Activated CD4-positive, alpha-beta memory T cell treated with anti-CD3 and anti-CD28 coated beads, Interleukin-2, amount 10 ng/mL, durations not matched to agents 7 days and 5 days (primary cell): ENCODE results near the gene DNAJB8. TPM values are rescaled to one million over a fixed set of nuclear protein-coding genes. Genes with fewer than 3 reads are reported as not detected.

ENCODE experiments used
- CTCF ChIA-PET: fragments of 350-600 bp; sonication (Branson Sonifier 250); formaldehyde crosslinking; loops from one replicate; lab custom pipeline; 2021; ENCODE audit warnings: antibody characterized with exemption, inconsistent platforms; lab: Charles Lee
- POLR2A ChIA-PET: fragments of 350-600 bp; sonication (Branson Sonifier 250); formaldehyde crosslinking; loops from one replicate; lab custom pipeline; 2021; ENCODE audit warnings: antibody characterized with exemption; lab: Charles Lee
- DNase-seq: peaks from one replicate; pipeline ENCODE4 v3.0.0-alpha.2; 2020
- H3K27ac Mint-ChIP-seq: one replicate; pipeline ENCODE4 v1.8.0; 2021; ENCODE audit warnings: mild to moderate bottlenecking, mixed read lengths
- H3K27me3 Mint-ChIP-seq: one replicate; pipeline ENCODE4 v1.8.0; 2021; ENCODE audit warnings: mixed read lengths
- H3K36me3 Mint-ChIP-seq: one replicate; pipeline ENCODE4 v1.8.0; 2021; ENCODE audit warnings: low read depth, mixed read lengths
- H3K4me1 Mint-ChIP-seq: one replicate; pipeline ENCODE4 v1.8.0; 2021; ENCODE audit warnings: mixed read lengths
- H3K4me3 Mint-ChIP-seq: one replicate; pipeline ENCODE4 v1.8.0; 2021; ENCODE audit warnings: mild to moderate bottlenecking, mixed read lengths
- H3K9me3 Mint-ChIP-seq: one replicate; pipeline ENCODE4 v1.8.0; 2021; ENCODE audit warnings: mixed read lengths
- total RNA-seq, 2 experiments: library from RNA; stranded (reverse); gene quantifications; one replicate each; pipeline ENCODE4 v1.2.3, GENCODE V29; 2021

DNAJB8 gene
- not detected for total RNA-seq

- ChIA-PET POLR2A (interaction anchor here (0.6 kb wide), 1 partner anchor 15 kb away, joined by 3 read pairs; no protein-coding TSS in a partner anchor), CTCF (no interaction called here)
- no peak within 1 kb of the TSS for H3K4me3 Mint-ChIP-seq
- no peak within 1 kb of the TSS for H3K27ac Mint-ChIP-seq
- no peaks in the 10 kb centered on the region for H3K36me3 Mint-ChIP-seq
- peaks cover 24% of the 10 kb centered on the region for H3K27me3 Mint-ChIP-seq
- peaks cover 16% of the 10 kb centered on the region for H3K4me1 Mint-ChIP-seq
- H3K9me3 Mint-ChIP-seq = no peaks in the 10 kb centered on the region
- DNase-seq = peak; percentile 53
Measured at GRCh38 chr3:128466840-128467541, at the start of gene DNAJB8. DNAJB8 (minus strand) TSS chr3:128466890; CDS start chr3:128463245, 3,645 bp downstream.

- ChIA-PET POLR2A (no interaction called here), CTCF (no interaction called here)
- no peak for DNase-seq
- no peak overlapping the region for H3K27ac Mint-ChIP-seq
- H3K9me3 Mint-ChIP-seq = peaks cover 2% of the 10 kb centered on the region
- no peaks in the 10 kb centered on the region for H3K4me1 Mint-ChIP-seq
- H3K4me3 Mint-ChIP-seq = no peak overlapping the region
- H3K27me3 Mint-ChIP-seq = peaks cover 50% of the 10 kb centered on the region
- no peaks in the 10 kb centered on the region for H3K36me3 Mint-ChIP-seq
Measured at GRCh38 chr3:128515967-128516366, 49.3 kb upstream of the DNAJB8 start.

- Mint-ChIP-seq H3K4me1 (no peaks in the 10 kb centered on the region), H3K9me3 (no peaks in the 10 kb centered on the region), H3K36me3 (no peaks in the 10 kb centered on the region), H3K4me3 (no peak overlapping the region), H3K27ac (no peak overlapping the region), H3K27me3 (peaks cover 19% of the 10 kb centered on the region)
- ChIA-PET POLR2A (no interaction called here), CTCF (no interaction called here)
- no peak for DNase-seq
Measured at GRCh38 chr3:128508852-128509251, 42.2 kb upstream of the DNAJB8 start.

- POLR2A ChIA-PET = no interaction called here
- Mint-ChIP-seq H3K27me3 (peaks cover 14% of the 10 kb centered on the region), H3K9me3 (no peaks in the 10 kb centered on the region)
Measured at GRCh38 chr3:128506754-128507153, 40.1 kb upstream of the DNAJB8 start.

DNA sequence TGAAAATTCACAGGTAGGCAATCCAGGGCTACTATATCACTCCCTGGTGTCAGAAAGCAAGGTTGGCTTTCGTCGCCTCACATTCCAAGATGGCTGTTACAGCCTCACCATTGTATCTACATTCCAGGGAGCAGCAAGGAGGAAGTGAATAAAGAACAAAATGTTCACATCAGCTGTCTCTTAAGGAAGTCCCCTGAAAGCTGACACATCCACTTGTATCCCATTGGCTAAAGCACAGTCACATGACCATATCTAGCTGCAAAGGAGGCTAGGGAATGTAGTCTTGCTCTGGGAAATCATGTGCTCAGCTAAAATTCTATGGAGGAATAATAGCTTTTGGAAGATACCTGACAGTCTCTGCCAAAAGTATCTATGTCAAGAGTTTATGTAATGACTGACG is 39.1 kb upstream of the DNAJB8 start:
- POLR2A ChIA-PET = no interaction called here
- no peaks in the 10 kb centered on the region for H3K36me3 Mint-ChIP-seq
- H3K4me3 Mint-ChIP-seq = no peak overlapping the region

More at GRCh38 chr3:128506754-128507153, 40.1 kb upstream of the DNAJB8 start:
- H3K27ac Mint-ChIP-seq = no peak overlapping the region
- no peak overlapping the region for H3K4me3 Mint-ChIP-seq
- H3K36me3 Mint-ChIP-seq = no peaks in the 10 kb centered on the region
- no peak for DNase-seq
- no peaks in the 10 kb centered on the region for H3K4me1 Mint-ChIP-seq
- CTCF ChIA-PET = interaction anchor here (0.6 to 1.3 kb wide), 3 partner anchors 10 to 11 kb away, joined by 3 to 5 read pairs (median 3); no protein-coding TSS in a partner anchor

GRCh38 chr3:128504963-128505730 is 38.5 kb upstream of the DNAJB8 start:
- peaks cover 18% of the 10 kb centered on the region for H3K27me3 Mint-ChIP-seq
- ChIA-PET CTCF (interaction anchor here (0.6 to 1.6 kb wide), 2 partner anchors 79 to 342 kb away, joined by 3 to 4 read pairs; no protein-coding TSS in a partner anchor), POLR2A (no interaction called here)
- no peak for DNase-seq
- no peak overlapping the region for H3K27ac Mint-ChIP-seq
- no peaks in the 10 kb centered on the region for H3K36me3 Mint-ChIP-seq
- H3K9me3 Mint-ChIP-seq = no peaks in the 10 kb centered on the region
- no peak overlapping the region for H3K4me3 Mint-ChIP-seq
- H3K4me1 Mint-ChIP-seq = no peaks in the 10 kb centered on the region

More for the DNA sequence above, 39.1 kb upstream of the DNAJB8 start:
- no peak for DNase-seq
- CTCF ChIA-PET = interaction anchor here (0.6 to 1.6 kb wide), 4 partner anchors 9 to 342 kb away, joined by 3 to 4 read pairs (median 3); no protein-coding TSS in a partner anchor
- peaks cover 15% of the 10 kb centered on the region for H3K27me3 Mint-ChIP-seq
- no peak overlapping the region for H3K27ac Mint-ChIP-seq
- H3K9me3 Mint-ChIP-seq = no peaks in the 10 kb centered on the region
- no peaks in the 10 kb centered on the region for H3K4me1 Mint-ChIP-seq

DNA sequence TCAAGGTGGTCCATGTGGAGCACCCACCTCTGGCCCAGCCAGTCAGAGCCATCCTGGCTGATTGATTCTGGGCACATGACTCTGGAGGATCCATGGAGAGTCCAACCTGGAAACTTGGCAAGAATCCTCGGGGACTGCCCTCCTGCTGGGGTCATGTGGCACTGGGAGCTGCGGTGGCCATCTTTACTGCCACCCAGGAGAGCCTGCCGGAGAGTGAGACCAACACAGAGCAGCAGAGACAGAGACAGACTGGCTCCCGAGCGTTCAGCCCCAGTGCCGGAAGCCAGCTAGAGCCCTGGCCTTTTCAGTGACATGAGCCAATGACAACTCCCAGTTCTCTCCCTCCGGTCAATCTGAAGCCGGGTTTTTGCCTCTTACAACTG is 37.8 kb upstream of the DNAJB8 start:
- H3K4me3 Mint-ChIP-seq = no peak overlapping the region
- H3K27me3 Mint-ChIP-seq = peaks cover 23% of the 10 kb centered on the region
- CTCF ChIA-PET = interaction anchor here (1.6 kb wide), 1 partner anchor 80 kb away, joined by 3 read pairs; no protein-coding TSS in a partner anchor
- H3K27ac Mint-ChIP-seq = no peak overlapping the region
- no peak for DNase-seq
- H3K4me1 Mint-ChIP-seq = no peaks in the 10 kb centered on the region
- H3K36me3 Mint-ChIP-seq = no peaks in the 10 kb centered on the region
- H3K9me3 Mint-ChIP-seq = no peaks in the 10 kb centered on the region
- POLR2A ChIA-PET = no interaction called here

DNA sequence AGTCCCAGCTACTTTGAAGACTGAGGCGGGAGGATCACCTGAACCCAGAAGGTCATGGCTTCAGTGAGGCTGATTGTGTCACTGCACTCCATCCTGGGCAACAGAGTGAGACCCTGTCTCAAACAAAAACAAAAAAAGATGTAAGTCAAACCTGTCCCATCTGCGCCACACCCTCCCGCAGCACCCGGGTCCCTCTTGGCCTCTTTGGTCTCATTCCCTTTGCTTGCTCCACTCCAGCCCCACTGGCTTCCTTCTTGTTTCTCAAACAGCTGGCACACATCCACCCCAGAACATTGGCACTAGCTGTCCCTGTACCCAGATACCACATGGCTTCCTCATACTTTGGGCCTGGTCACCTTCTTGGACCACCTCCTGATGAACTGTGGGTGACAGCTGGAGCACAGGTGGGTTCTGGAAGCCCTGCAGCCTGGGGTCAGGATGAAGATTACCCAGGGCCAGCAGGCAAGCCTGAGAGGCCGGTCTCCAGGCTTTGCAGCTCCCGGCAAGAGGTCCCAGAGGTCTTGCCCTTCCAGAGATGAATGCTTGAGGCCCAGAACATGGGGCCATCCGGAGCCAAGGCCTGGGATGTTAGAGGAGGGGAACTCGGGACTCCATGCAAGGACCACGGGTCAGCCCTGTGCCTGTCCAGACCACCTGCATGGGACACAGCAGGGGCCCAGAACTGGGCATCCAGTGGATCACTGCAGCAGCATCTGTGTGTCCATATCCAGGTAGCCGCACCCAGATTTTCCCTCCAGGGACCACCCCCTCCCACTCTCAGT is 37.3 kb upstream of the DNAJB8 start:
- Mint-ChIP-seq H3K9me3 (no peaks in the 10 kb centered on the region), H3K36me3 (no peaks in the 10 kb centered on the region), H3K27me3 (peaks cover 27% of the 10 kb centered on the region), H3K4me3 (no peak overlapping the region), H3K4me1 (no peaks in the 10 kb centered on the region), H3K27ac (no peak overlapping the region)
- POLR2A ChIA-PET = no interaction called here
- no peak for DNase-seq
- CTCF ChIA-PET = no interaction called here

DNA sequence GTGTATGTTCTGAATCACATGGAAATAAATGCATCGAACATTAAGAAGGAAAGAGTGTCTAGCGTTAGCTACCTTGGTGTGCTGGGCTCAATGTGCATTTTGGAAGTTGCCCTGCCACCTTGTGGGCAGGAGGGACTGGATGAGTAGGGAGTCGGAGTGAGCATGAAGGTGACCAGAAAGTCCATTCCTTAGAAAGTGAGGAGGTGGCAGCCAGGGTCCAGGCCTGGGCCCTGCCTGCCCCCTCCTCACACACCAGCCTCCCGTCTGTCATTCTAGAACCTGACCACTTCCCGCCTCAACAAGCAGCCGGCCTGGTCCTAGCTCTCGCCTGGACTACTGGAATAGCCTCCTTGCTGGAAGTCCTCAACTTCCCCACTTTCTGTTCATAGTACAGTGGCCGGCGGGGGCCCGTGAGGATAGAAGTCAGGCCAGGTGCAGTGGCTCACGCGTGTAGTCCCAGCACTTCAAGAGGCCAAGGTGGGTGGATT is 36.5 kb upstream of the DNAJB8 start:
- Mint-ChIP-seq H3K9me3 (no peaks in the 10 kb centered on the region), H3K27ac (no peak overlapping the region), H3K27me3 (peaks cover 33% of the 10 kb centered on the region), H3K4me1 (no peaks in the 10 kb centered on the region), H3K36me3 (no peaks in the 10 kb centered on the region), H3K4me3 (no peak overlapping the region)
- no peak for DNase-seq
- ChIA-PET CTCF (no interaction called here), POLR2A (no interaction called here)

DNA sequence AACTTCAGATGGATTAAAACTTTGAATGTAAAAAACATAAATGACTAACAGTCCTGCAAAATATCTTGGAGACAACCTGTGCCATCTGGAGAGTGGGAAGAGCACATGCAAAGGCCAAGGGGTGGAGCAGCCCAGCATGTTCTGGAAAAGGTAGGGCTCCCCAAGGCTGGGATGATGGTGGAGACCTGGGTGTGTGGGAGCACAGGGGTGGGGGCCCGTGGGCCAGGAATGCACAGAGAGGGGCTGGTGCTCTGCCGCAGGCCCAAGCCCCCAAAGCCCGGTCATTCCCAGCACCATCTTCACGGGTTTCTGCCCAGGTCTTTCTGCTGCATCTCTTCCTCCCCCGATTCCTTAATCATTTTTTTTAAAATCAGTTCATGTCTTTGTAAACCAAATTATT is 36.0 kb upstream of the DNAJB8 start:
- Mint-ChIP-seq H3K27ac (no peak overlapping the region), H3K9me3 (no peaks in the 10 kb centered on the region), H3K27me3 (peaks cover 36% of the 10 kb centered on the region), H3K36me3 (no peaks in the 10 kb centered on the region), H3K4me1 (no peaks in the 10 kb centered on the region), H3K4me3 (no peak overlapping the region)
- no peak for DNase-seq
- CTCF ChIA-PET = no interaction called here
- POLR2A ChIA-PET = no interaction called here

DNA sequence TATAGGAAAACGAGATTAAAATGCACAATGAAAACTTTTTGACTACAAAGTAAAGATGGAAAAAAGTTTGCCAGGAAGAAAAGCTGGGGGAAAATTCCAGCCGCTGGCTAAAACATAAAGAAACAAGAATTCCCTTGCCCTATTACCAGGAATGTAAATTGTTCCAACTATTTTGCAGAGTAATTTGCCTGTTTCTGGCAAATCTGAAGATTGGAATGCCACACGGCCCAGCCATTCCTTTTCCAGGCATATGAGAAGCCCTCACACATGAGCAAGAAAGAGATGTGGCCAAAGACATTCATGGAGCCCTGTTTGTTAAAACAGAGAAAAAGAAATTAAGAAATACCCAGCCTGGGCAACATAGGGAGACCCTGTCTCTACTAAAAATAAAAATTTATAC is 34.7 kb upstream of the DNAJB8 start:
- Mint-ChIP-seq H3K27me3 (peaks cover 44% of the 10 kb centered on the region), H3K36me3 (no peaks in the 10 kb centered on the region), H3K9me3 (no peaks in the 10 kb centered on the region), H3K4me1 (peaks cover 5% of the 10 kb centered on the region), H3K27ac (no peak overlapping the region), H3K4me3 (no peak overlapping the region)
- no peak for DNase-seq
- CTCF ChIA-PET = interaction anchor here (1.0 kb wide), 1 partner anchor 75 kb away, joined by 3 read pairs; no protein-coding TSS in a partner anchor
- POLR2A ChIA-PET = no interaction called here

GRCh38 chr3:128500556-128500955 is 33.9 kb upstream of the DNAJB8 start:
- POLR2A ChIA-PET = no interaction called here
- H3K4me3 Mint-ChIP-seq = no peak overlapping the region
- H3K4me1 Mint-ChIP-seq = peaks cover 7% of the 10 kb centered on the region
- H3K9me3 Mint-ChIP-seq = no peaks in the 10 kb centered on the region
- H3K36me3 Mint-ChIP-seq = no peaks in the 10 kb centered on the region
- H3K27me3 Mint-ChIP-seq = peaks cover 47% of the 10 kb centered on the region
- no peak for DNase-seq
- no peak overlapping the region for H3K27ac Mint-ChIP-seq
- CTCF ChIA-PET = no interaction called here
